B cell (primary cell): Measurements from ENCODE around the gene AUTS2.

Source experiments
- CTCF ChIP-seq: fragments of 200-600 bp; IDR thresholded peaks from one replicate; pipeline ENCODE4 v1.8.0; 2022; ENCODE audit warnings: antibody characterized with exemption, mild to moderate bottlenecking
- EZH2 ChIP-seq: IDR thresholded peaks from 2 replicates; pipeline ENCODE4 v1.6.1; 2012; ENCODE audit warnings: borderline replicate concordance, low read depth, mild to moderate bottlenecking, moderate library complexity, low read length; ENCODE audit not compliant: insufficient read depth, poor library complexity, severe bottlenecking

DNA sequence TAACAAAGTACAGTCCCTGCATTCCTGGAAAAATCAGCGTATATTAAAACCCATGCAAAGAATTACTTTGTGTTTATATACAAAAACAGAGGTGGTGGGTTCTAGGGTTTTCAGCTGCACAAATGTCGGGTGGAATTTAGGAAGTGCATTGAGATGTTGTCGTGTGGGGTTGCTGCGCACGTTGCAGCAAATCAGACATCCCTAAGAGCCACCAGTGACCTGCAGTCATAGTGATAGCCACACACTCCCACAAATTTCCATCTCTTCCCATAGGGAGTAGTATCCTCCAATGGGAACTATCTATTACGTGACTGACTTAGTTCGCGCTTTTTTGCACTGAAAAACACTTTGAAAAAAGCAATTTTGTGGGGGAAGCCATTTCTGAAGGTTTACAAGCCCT, 1158.5 kb downstream of the AUTS2 start:
- TF ChIP-seq CTCF (no peak), EZH2 (no peak)
